Prostate gland (tissue), 2 donors: ENCODE results near the gene SYNPR. TPM values are rescaled to one million over a fixed set of nuclear protein-coding genes. Genes with fewer than 3 reads are reported as not detected.

ENCODE experiments used
- DNase-seq: peaks from one replicate; pipeline ENCODE4 v3.0.0-alpha.2; 2019; ENCODE audit warnings: low spot score
- H3K27ac ChIP-seq, 2 donors: fragments of 200-600 bp; sonication (generic); 2 replicates each; pipeline ENCODE4 v1.5.1; 2017 to 2019
- H3K27me3 ChIP-seq: fragments of 200-600 bp; sonication (generic); replicated peaks from 2 replicates; pipeline ENCODE4 v1.5.1; 2019; ENCODE audit not compliant: insufficient read depth
- H3K36me3 ChIP-seq, 2 donors: fragments of 200-600 bp; sonication (generic); 1 replicate in 1 of 2; 2 replicates in 1 of 2; pipeline versions ENCODE4 v1.5.1 to v1.8.1; 2017 to 2019
- H3K4me1 ChIP-seq: fragments of 200-600 bp; sonication (generic); replicated peaks from 2 replicates; pipeline ENCODE4 v1.5.1; 2019
- H3K4me3 ChIP-seq, 2 donors: fragments of 200-600 bp; sonication (generic); 2 replicates each; pipeline ENCODE4 v1.5.1; 2017 to 2019
- H3K9me3 ChIP-seq: fragments of 200-600 bp; sonication (generic); 2 replicates; pipeline ENCODE4 v1.5.1; 2017
- POLR2A ChIP-seq: fragments of 450-650 bp; IDR thresholded peaks from one replicate; pipeline ENCODE4 v1.6.1; 2016; ENCODE audit warnings: antibody characterized with exemption, mild to moderate bottlenecking
- POLR2AphosphoS5 ChIP-seq: sonication (generic); formaldehyde crosslinking; IDR thresholded peaks from one replicate; pipeline ENCODE4 v1.6.1; 2017; ENCODE audit warnings: antibody characterized with exemption
- WGBS: methylation state at CpG from one replicate; pipeline ENCODE4 v1.1.5; 2018; 5-methylcytosine and 5-hydroxymethylcytosine counted together
- intact Hi-C: fragments of 100-400 bp; cut with DNase I; formaldehyde crosslinking; loops from one replicate; pipeline ENCODE4 v1.14.2; 2022
- total RNA-seq, 2 donors: library from RNA; depleted of rRNA; stranded (reverse); fragments of >200 nt; gene quantifications; one replicate each; pipeline ENCODE4 v1.1.0, GENCODE V29; 2016
- TF ChIP-seq, protein P1 (sequence below), 4 experiments: fragments of 200-600 bp in 2 of 4; fragments of 450-650 bp in 2 of 4; sonication (generic) in 2 of 4; IDR thresholded peaks; 1 replicate in 3 of 4; 2 replicates in 1 of 4; pipeline ENCODE4 v1.5.1; 2016 to 2019; ENCODE audit warnings: antibody characterized with exemption in 4 of 4, mild to moderate bottlenecking in 2 of 4, moderate library complexity in 2 of 4

The SYNPR gene
- total RNA-seq, 2 donors from 2014 or later = not detected

DNA sequence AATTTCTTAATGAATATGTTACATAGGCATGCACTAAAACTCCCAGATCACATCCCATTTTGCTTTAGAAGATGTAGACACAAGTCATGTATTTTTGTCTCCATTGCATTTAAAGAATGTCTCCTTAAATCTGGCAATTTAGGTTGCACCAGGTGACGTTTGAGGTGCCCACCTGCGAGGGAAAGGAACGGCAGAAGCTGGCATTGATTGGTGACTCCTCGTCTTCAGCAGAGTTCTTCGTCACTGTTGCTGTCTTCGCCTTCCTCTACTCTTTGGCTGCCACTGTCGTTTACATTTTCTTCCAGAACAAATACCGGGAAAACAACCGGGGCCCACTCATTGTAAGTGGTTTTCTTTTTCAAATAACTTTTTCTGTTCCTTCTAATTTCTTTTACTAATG lies 278.3 kb downstream of the SYNPR start:
- DNase-seq = no peak
- no peak overlapping the region for H3K4me3 ChIP-seq
- WGBS = 75% methylated on average over 9 of the region's 9 CpGs
- H3K36me3 ChIP-seq = no peaks in the 10 kb centered on the region
- no peak overlapping the region for H3K27ac ChIP-seq
- H3K9me3 ChIP-seq = no peaks in the 10 kb centered on the region
- no peaks in the 10 kb centered on the region for H3K27me3 ChIP-seq
- TF ChIP-seq POLR2A (no peak), POLR2AphosphoS5 (no peak)
- TF ChIP-seq, protein P1, sequence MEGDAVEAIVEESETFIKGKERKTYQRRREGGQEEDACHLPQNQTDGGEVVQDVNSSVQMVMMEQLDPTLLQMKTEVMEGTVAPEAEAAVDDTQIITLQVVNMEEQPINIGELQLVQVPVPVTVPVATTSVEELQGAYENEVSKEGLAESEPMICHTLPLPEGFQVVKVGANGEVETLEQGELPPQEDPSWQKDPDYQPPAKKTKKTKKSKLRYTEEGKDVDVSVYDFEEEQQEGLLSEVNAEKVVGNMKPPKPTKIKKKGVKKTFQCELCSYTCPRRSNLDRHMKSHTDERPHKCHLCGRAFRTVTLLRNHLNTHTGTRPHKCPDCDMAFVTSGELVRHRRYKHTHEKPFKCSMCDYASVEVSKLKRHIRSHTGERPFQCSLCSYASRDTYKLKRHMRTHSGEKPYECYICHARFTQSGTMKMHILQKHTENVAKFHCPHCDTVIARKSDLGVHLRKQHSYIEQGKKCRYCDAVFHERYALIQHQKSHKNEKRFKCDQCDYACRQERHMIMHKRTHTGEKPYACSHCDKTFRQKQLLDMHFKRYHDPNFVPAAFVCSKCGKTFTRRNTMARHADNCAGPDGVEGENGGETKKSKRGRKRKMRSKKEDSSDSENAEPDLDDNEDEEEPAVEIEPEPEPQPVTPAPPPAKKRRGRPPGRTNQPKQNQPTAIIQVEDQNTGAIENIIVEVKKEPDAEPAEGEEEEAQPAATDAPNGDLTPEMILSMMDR (IDR thresholded peaks at IDR 0.05) = no peak
- intact Hi-C loops = no loop called here
- no peaks in the 10 kb centered on the region for H3K4me1 ChIP-seq

DNA sequence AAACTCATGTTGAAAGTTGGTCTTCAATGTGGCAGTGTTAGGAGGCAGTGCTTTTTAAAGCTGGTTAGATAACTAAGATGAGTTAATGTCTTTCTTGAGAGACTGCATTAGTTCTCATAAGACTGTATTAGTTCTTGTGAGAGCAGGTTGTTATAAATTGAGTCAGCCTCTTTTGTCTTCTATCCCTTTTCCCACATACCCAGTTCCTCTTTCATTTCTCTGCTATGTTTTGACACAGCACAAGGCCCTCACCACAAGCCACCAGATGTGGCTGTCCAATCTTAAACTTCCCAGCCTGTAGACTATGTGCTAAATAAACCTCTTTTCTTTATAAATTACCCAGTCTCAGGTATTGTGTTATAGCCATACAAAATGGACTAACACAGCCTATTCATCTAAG lies 279.8 kb downstream of the SYNPR start:
- no peaks in the 10 kb centered on the region for H3K27me3 ChIP-seq
- intact Hi-C loops = no loop called here
- H3K9me3 ChIP-seq = no peaks in the 10 kb centered on the region
- no peak for TF ChIP-seq POLR2A
- TF ChIP-seq, protein P1 (IDR thresholded peaks at IDR 0.05) = no peak
- TF ChIP-seq POLR2AphosphoS5 = no peak
- H3K4me1 ChIP-seq = no peaks in the 10 kb centered on the region
- H3K36me3 ChIP-seq = no peaks in the 10 kb centered on the region
- no peak overlapping the region for H3K4me3 ChIP-seq
- DNase-seq = no peak
- no peak overlapping the region for H3K27ac ChIP-seq

DNA sequence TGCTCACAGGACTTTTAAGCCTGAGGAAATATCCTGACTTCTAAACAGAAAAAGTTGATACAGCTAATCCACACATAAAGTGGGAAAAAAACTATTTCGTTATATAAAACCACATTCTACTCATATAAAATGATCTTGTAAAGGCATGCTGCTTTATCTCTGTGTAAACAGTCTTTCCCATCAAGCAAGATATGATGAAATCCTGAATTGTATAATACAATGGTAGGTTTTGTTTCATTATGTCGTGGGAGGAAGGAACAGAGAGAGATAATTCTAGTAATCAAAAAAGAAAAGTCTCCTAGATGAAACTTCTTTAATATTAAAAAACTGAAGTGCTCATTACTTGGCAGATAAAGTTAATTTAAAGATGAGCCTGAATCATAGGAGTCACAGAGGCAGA lies 281.8 kb downstream of the SYNPR start:
- Histone ChIP-seq H3K27me3 (no peaks in the 10 kb centered on the region), H3K4me1 (no peaks in the 10 kb centered on the region), H3K9me3 (no peaks in the 10 kb centered on the region), H3K4me3 (no peak overlapping the region), H3K27ac (peak overlapping the region in 1 of 2 donors; percentile 42), H3K36me3 (no peaks in the 10 kb centered on the region)
- WGBS = 3% methylated on average over 2 of the region's 2 CpGs
- no peak for DNase-seq
- intact Hi-C loops = no loop called here
- TF ChIP-seq POLR2A = no peak
- peak; percentile 69 for TF ChIP-seq POLR2AphosphoS5

DNA sequence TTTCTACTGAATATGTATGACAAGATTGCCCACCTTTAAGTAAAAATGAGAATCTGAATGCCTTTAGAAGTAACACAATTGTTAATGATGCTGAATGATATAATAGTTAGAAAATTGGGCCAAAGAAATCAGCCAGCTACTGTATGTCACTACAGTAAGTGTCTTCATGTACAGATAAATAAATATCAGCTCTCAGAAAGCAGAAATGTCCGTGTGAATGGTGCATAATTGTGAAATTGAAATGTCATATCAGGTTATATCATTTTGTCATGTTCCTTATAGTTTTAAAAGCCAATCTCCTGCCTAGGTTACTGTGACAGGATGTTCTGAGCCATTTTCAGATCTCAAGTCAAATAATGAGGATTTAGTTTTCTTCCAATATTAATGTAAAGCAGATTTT lies 283.8 kb downstream of the SYNPR start:
- H3K4me1 ChIP-seq = no peaks in the 10 kb centered on the region
- no peaks in the 10 kb centered on the region for H3K36me3 ChIP-seq
- DNase-seq = no peak
- no peak overlapping the region for H3K4me3 ChIP-seq
- H3K27me3 ChIP-seq = no peaks in the 10 kb centered on the region
- intact Hi-C loops = no loop called here
- TF ChIP-seq POLR2A = no peak
- no peak for TF ChIP-seq POLR2AphosphoS5
- H3K27ac ChIP-seq = no peak overlapping the region
- no peaks in the 10 kb centered on the region for H3K9me3 ChIP-seq
- 25% methylated on average over 1 of the region's 1 CpG for WGBS

DNA sequence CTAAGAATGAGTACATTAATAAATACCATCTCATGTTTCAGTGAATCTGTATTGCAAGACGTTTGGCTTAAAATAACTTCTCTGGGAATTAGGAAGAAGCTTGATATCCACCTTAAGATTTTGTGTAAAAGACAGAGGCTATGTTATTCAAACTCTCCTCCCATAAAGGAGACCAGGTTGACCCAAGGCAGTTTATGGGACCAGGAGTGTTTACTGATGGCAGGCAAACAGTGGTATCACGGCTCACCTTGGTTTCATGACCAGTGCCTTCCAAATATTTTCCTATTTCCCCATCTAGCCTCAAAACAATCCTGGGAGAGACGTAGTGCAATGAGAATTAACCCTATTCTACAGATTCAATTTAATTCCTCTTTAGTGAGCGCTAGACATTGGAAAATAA lies 284.2 kb downstream of the SYNPR start:
- intact Hi-C loops = no loop called here
- no peaks in the 10 kb centered on the region for H3K36me3 ChIP-seq
- no peak overlapping the region for H3K27ac ChIP-seq
- peak; percentile 24 for TF ChIP-seq POLR2AphosphoS5
- no peak for TF ChIP-seq POLR2A
- H3K4me1 ChIP-seq = no peaks in the 10 kb centered on the region
- 43% methylated on average over 4 of the region's 4 CpGs for WGBS
- H3K9me3 ChIP-seq = no peaks in the 10 kb centered on the region
- H3K4me3 ChIP-seq = no peak overlapping the region
- no peaks in the 10 kb centered on the region for H3K27me3 ChIP-seq
- DNase-seq = no peak

DNA sequence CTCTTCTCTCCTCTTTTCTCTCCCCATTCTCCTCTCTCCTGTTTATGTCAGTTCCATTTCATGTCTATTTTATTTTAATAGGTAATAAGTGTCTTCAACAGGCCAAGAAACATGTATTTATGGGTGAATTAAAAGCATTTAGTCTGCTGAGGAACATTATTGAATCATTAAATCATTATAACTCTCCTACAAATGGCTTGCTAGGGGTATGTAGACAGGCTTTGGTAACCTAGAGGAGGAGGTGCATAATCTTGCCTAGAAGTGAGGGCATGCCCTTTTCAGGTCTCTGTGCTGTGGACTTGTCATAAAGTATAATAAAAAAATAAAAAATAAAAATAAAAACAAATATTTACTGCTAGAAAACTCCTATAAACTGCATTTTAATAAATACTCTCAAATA lies 285.5 kb downstream of the SYNPR start:
- no peak for DNase-seq
- Histone ChIP-seq H3K9me3 (no peaks in the 10 kb centered on the region), H3K27me3 (no peaks in the 10 kb centered on the region), H3K27ac (no peak overlapping the region), H3K4me1 (no peaks in the 10 kb centered on the region), H3K4me3 (no peak overlapping the region), H3K36me3 (no peaks in the 10 kb centered on the region)
- intact Hi-C loops = no loop called here
- no peak for TF ChIP-seq POLR2AphosphoS5
- TF ChIP-seq POLR2A = no peak
- TF ChIP-seq, protein P1 (IDR thresholded peaks at IDR 0.05) = no peak
